ENCODE measurements around the gene CDKL4. TPM values are rescaled to one million over a fixed set of nuclear protein-coding genes. Genes with fewer than 3 reads are reported as not detected.
"Not testable (repeated sequence)": the region's sequence is repeated elsewhere in the genome, so short reads cannot be mapped to it uniquely, and the experiment has no call there.

Gene CDKL4
- total RNA-seq, 4 donors from 2014 or later = 0.48 to 1.5 TPM; not detected in 2

GRCh38 chr2:39158351-39158750 is 85.4 kb downstream of the CDKL4 start:
- TF ChIP-seq EP300 (IDR thresholded peaks at IDR 0.05) (no peak), POLR2AphosphoS5 (IDR thresholded peaks at IDR 0.05) (no peak), POLR2A (IDR thresholded peaks at IDR 0.05) (no peak)
- TF ChIP-seq, protein P1, sequence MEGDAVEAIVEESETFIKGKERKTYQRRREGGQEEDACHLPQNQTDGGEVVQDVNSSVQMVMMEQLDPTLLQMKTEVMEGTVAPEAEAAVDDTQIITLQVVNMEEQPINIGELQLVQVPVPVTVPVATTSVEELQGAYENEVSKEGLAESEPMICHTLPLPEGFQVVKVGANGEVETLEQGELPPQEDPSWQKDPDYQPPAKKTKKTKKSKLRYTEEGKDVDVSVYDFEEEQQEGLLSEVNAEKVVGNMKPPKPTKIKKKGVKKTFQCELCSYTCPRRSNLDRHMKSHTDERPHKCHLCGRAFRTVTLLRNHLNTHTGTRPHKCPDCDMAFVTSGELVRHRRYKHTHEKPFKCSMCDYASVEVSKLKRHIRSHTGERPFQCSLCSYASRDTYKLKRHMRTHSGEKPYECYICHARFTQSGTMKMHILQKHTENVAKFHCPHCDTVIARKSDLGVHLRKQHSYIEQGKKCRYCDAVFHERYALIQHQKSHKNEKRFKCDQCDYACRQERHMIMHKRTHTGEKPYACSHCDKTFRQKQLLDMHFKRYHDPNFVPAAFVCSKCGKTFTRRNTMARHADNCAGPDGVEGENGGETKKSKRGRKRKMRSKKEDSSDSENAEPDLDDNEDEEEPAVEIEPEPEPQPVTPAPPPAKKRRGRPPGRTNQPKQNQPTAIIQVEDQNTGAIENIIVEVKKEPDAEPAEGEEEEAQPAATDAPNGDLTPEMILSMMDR (IDR thresholded peaks at IDR 0.05) = no peak
- H3K9me3 ChIP-seq = no peaks in the 10 kb centered on the region
- H3K36me3 ChIP-seq = no peaks in the 10 kb centered on the region
- no peaks in the 10 kb centered on the region for H3K27me3 ChIP-seq
- no peak overlapping the region for H3K27ac ChIP-seq
- DNase-seq (ENCODE audit: low spot score in 2 of 2) = no peak
- 92% methylated on average over 4 of the region's 4 CpGs for WGBS
- no peaks in the 10 kb centered on the region for H3K4me1 ChIP-seq
- no peak overlapping the region for H3K4me3 ChIP-seq

- TF ChIP-seq POLR2A (IDR thresholded peaks at IDR 0.05) (no peak), EP300 (IDR thresholded peaks at IDR 0.05) (no peak), POLR2AphosphoS5 (IDR thresholded peaks at IDR 0.05) (no peak)
- TF ChIP-seq, protein P1 (IDR thresholded peaks at IDR 0.05) = no peak
- no peak for DNase-seq (ENCODE audit: low spot score in 2 of 2)
- Histone ChIP-seq H3K27me3 (no peaks in the 10 kb centered on the region), H3K9me3 (no peaks in the 10 kb centered on the region), H3K4me3 (no peak overlapping the region), H3K27ac (no peak overlapping the region), H3K4me1 (no peaks in the 10 kb centered on the region), H3K36me3 (no peaks in the 10 kb centered on the region)
- 75% methylated on average over 6 of the region's 6 CpGs for WGBS
Observed at GRCh38 chr2:39156846-39157245, 86.9 kb downstream of the CDKL4 start.

DNA sequence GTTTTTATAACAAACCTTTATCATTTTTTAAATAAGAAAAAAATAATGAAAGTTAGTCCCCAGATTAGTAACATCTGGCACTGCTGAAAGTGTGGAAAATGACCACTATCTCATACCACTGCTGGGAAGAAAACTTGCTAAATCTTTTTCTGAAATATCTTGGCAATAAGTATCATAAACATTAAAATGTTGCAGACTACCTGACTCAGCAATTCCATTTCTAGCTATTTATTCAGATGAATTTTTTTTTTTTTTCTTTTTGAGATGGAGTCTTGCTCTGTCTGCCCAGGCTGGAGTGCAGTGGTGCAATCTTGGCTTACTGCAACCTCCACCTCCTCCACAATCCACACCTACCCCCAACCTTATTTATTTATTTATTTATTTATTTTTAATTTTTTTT is 87.7 kb downstream of the CDKL4 start:
- Histone ChIP-seq H3K36me3 (no peaks in the 10 kb centered on the region), H3K27me3 (no peaks in the 10 kb centered on the region), H3K4me1 (no peaks in the 10 kb centered on the region), H3K27ac (no peak overlapping the region), H3K9me3 (no peaks in the 10 kb centered on the region), H3K4me3 (no peak overlapping the region)
- TF ChIP-seq POLR2AphosphoS5 (IDR thresholded peaks at IDR 0.05) = no peak
- TF ChIP-seq, protein P1 (IDR thresholded peaks at IDR 0.05) = no peak
- no peak for TF ChIP-seq POLR2A (IDR thresholded peaks at IDR 0.05)
- no peak for TF ChIP-seq EP300 (IDR thresholded peaks at IDR 0.05)
- DNase-seq (ENCODE audit: low spot score in 2 of 2) = no peak

DNA sequence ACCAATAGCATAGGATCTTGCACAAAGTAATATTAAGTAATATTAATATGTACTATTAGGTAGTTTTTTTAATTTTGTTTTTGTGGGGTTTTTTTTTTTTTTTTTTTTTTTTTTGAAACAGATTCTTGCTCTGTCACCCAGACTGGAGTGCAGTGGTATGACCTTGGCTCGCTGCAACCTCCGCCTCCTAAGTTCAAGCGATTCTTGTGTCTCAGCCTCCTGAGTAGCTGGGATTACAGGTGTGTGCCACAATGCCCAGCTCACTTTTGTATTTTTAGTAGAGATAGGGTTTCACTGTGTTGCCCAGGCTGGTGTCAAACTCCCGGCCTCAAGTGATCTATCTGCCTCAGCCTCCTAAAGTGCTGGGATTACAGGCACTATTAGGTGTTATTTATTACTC is 88.2 kb downstream of the CDKL4 start:
- not testable (repeated sequence) for DNase-seq (ENCODE audit: low spot score in 2 of 2); H3K36me3 ChIP-seq; H3K9me3 ChIP-seq; H3K27ac ChIP-seq; H3K4me3 ChIP-seq; H3K4me1 ChIP-seq; H3K27me3 ChIP-seq
- 84% methylated on average over 4 of the region's 4 CpGs for WGBS

- Histone ChIP-seq H3K9me3 (no peaks in the 10 kb centered on the region), H3K27me3 (no peaks in the 10 kb centered on the region), H3K4me3 (no peak overlapping the region), H3K4me1 (no peaks in the 10 kb centered on the region), H3K36me3 (no peaks in the 10 kb centered on the region), H3K27ac (no peak overlapping the region)
- TF ChIP-seq POLR2A (IDR thresholded peaks at IDR 0.05) = no peak
- no peak for TF ChIP-seq POLR2AphosphoS5 (IDR thresholded peaks at IDR 0.05)
- TF ChIP-seq, protein P1 (IDR thresholded peaks at IDR 0.05) = no peak
- TF ChIP-seq EP300 (IDR thresholded peaks at IDR 0.05) = no peak
- 77% methylated on average over 3 of the region's 3 CpGs for WGBS
- no peak for DNase-seq (ENCODE audit: low spot score in 2 of 2)
Observed at GRCh38 chr2:39154944-39155343, 88.8 kb downstream of the CDKL4 start.

- H3K27ac ChIP-seq = no peak overlapping the region
- TF ChIP-seq EP300 (IDR thresholded peaks at IDR 0.05) (no peak), POLR2A (IDR thresholded peaks at IDR 0.05) (no peak), POLR2AphosphoS5 (IDR thresholded peaks at IDR 0.05) (no peak)
- TF ChIP-seq, protein P1 (IDR thresholded peaks at IDR 0.05) = no peak
- H3K27me3 ChIP-seq = no peaks in the 10 kb centered on the region
- no peak overlapping the region for H3K4me3 ChIP-seq
- no peaks in the 10 kb centered on the region for H3K36me3 ChIP-seq
- DNase-seq (ENCODE audit: low spot score in 2 of 2) = no peak
- H3K4me1 ChIP-seq = no peaks in the 10 kb centered on the region
- WGBS = 63% methylated on average over 1 of the region's 1 CpG
- no peaks in the 10 kb centered on the region for H3K9me3 ChIP-seq
Observed at GRCh38 chr2:39153312-39153711, 90.5 kb downstream of the CDKL4 start.

All from suprapubic skin (tissue), 4 donors.